Measurements from ENCODE around the gene LRRC75A. TPM values are rescaled to one million over a fixed set of nuclear protein-coding genes. Genes with fewer than 3 reads are reported as not detected.
A peak's percentile ranks its signal among the peaks of the same experiment; 100 is the strongest.

LRRC75A gene
- total and polyA plus RNA-seq, 2 of the 13 experiments (the other 11 are each of a cell fraction or from before 2014, with no cell fraction given) = 0.03 TPM; not detected in 1

DNA sequence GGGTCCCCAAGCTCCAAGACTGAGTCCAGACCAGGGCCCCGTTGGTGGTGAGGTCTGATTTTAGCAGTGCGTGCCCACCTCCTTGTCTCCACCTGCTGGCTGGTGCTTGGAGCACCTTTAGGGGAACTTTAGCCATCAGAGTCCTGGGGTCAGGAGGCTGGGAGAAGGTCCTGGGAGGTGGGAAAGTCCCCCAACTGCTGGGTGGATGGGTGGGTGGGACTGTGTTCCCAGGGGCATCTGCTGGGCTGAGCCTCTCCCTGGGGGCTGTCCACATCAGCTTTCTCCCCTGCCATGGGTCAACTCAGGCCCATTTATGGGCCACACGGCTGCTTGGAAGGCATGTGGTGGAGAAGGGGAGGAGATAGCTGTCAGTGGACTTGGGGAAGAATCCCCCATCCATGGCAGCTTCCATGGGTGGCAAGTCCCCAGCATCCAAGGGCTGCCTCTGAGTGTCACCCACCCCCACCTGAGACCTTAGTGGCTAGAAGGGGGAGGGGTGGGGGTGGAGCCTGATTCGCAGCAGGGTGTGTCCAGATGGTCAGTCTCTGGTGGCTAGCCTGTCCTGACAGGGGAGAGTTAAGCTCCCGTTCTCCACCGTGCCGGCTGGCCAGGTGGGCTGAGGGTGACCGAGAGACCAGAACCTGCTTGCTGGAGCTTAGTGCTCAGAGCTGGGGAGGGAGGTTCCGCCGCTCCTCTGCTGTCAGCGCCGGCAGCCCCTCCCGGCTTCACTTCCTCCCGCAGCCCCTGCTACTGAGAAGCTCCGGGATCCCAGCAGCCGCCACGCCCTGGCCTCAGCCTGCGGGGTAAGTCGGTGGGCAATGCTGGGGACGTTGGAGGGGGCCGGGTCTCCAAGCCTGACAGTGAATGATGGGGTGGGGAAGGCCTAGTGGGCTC, 76.7 kb downstream of the LRRC75A start, which contains the start of gene TRPV2 (continued):
- no peak for TF ChIP-seq ZNF18 (CRISPR knock-in tag; IDR thresholded peaks at IDR 0.05; ENCODE audit: insufficient replicate concordance)
- TF ChIP-seq YEATS2 (CRISPR knock-in tag; IDR thresholded peaks at IDR 0.05; ENCODE audit: borderline replicate concordance) = peak; percentile 14; the same call in 1 of the 2 replicates
- TF ChIP-seq IRF9 (CRISPR knock-in tag; IDR thresholded peaks at IDR 0.05; ENCODE audit: borderline replicate concordance) = peak; percentile 25; the same call in 1 of the 2 replicates
- TF ChIP-seq SNAPC4 (CRISPR knock-in tag; IDR thresholded peaks at IDR 0.05) = 0 out of 2 replicates have a peak, but pooled peaks have one; percentile 65
- 0 out of 2 replicates have a peak, but pooled peaks have one; percentile 15 for TF ChIP-seq MTA1 (CRISPR knock-in tag; IDR thresholded peaks at IDR 0.05; ENCODE audit: borderline replicate concordance)
- TF ChIP-seq ETV6 (CRISPR knock-in tag; conservative IDR thresholded peaks at IDR 0.05) = peak; percentile 33; the same call in 1 of the 2 replicates
- TF ChIP-seq, protein P1, sequence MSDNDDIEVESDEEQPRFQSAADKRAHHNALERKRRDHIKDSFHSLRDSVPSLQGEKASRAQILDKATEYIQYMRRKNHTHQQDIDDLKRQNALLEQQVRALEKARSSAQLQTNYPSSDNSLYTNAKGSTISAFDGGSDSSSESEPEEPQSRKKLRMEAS (IDR thresholded peaks at IDR 0.05) = 0 out of 2 replicates have a peak, but pooled peaks have one; percentile 12
- TF ChIP-seq NFKB2 (CRISPR knock-in tag; IDR thresholded peaks at IDR 0.05; ENCODE audit: borderline replicate concordance) = no peak
- TF ChIP-seq, protein P2, sequence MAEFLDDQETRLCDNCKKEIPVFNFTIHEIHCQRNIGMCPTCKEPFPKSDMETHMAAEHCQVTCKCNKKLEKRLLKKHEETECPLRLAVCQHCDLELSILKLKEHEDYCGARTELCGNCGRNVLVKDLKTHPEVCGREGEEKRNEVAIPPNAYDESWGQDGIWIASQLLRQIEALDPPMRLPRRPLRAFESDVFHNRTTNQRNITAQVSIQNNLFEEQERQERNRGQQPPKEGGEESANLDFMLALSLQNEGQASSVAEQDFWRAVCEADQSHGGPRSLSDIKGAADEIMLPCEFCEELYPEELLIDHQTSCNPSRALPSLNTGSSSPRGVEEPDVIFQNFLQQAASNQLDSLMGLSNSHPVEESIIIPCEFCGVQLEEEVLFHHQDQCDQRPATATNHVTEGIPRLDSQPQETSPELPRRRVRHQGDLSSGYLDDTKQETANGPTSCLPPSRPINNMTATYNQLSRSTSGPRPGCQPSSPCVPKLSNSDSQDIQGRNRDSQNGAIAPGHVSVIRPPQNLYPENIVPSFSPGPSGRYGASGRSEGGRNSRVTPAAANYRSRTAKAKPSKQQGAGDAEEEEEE (CRISPR knock-in tag; IDR thresholded peaks at IDR 0.05; ENCODE audit: borderline replicate concordance) = no peak
- peak; percentile 30; the same call in 1 of the 2 replicates for TF ChIP-seq ZIK1 (CRISPR knock-in tag; IDR thresholded peaks at IDR 0.05; ENCODE audit: borderline replicate concordance, low read depth)
- peak; percentile 87 for TF ChIP-seq SMC3 (IDR thresholded peaks at IDR 0.05; ENCODE audit: low read length)
- TF ChIP-seq, protein P3, sequence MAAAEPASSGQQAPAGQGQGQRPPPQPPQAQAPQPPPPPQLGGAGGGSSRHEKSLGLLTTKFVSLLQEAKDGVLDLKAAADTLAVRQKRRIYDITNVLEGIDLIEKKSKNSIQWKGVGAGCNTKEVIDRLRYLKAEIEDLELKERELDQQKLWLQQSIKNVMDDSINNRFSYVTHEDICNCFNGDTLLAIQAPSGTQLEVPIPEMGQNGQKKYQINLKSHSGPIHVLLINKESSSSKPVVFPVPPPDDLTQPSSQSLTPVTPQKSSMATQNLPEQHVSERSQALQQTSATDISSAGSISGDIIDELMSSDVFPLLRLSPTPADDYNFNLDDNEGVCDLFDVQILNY (CRISPR knock-in tag; conservative IDR thresholded peaks at IDR 0.05) = no peak
- 0 out of 2 replicates have a peak, but pooled peaks have one; percentile 31 for TF ChIP-seq ZNF235 (CRISPR knock-in tag; IDR thresholded peaks at IDR 0.05; ENCODE audit: borderline replicate concordance)
- TF ChIP-seq ZNF260 (CRISPR knock-in tag; IDR thresholded peaks at IDR 0.05; ENCODE audit: borderline replicate concordance, low read depth) = no peak
- TF ChIP-seq REXO4 (CRISPR knock-in tag; IDR thresholded peaks at IDR 0.05; ENCODE audit: borderline replicate concordance) = no peak
- 0 out of 2 replicates have a peak, but pooled peaks have one; percentile 22 for TF ChIP-seq POGZ (CRISPR knock-in tag; IDR thresholded peaks at IDR 0.05)
